Right lobe of liver (tissue), 4 donors: ENCODE data around the gene GID8.

ENCODE experiments used
- CTCF ChIP-seq, 4 donors: fragments of 200-600 bp in 3 of 4; fragments of 450-650 bp in 1 of 4; IDR thresholded peaks; one replicate each; pipeline versions ENCODE4 v1.5.1 to v1.8.0; 2016 to 2022; ENCODE audit warnings: antibody characterized with exemption in 4 of 4, mild to moderate bottlenecking in 2 of 4
- POLR2A ChIP-seq: fragments of 450-650 bp; IDR thresholded peaks from one replicate; pipeline ENCODE4 v1.6.1; 2017; ENCODE audit warnings: antibody characterized with exemption, mild to moderate bottlenecking
- donor health status: DM: no; HTN: no; CAD: no.
- donor health status: DM: no; HTN: no; CAD: no.
- donor health status: DM: no; HTN: yes; CAD: no.

GRCh38 chr20:62970307-62971210, 32.6 kb downstream of the GID8 start:
- TF ChIP-seq CTCF (IDR thresholded peaks at IDR 0.05), result no peak
- no peak for TF ChIP-seq POLR2A
